HCT116 (cell line): ENCODE results near the gene ZMYND10.

Experiments used
- CEBPB ChIP-seq: IDR thresholded peaks from 2 replicates; pipeline ENCODE4 v1.6.1; 2012; ENCODE audit warnings: low read depth
- CTCF ChIP-seq, 3 experiments: fragments of 200-600 bp in 1 of 3; sonication (generic) in 1 of 3; IDR thresholded peaks in 2 of 3; conservative IDR thresholded peaks in 1 of 3; 2 replicates each; pipeline ENCODE4 v1.5.1; 2012 to 2017; ENCODE audit warnings: low read depth in 2 of 3, low read length in 2 of 3, antibody characterized with exemption in 1 of 3, borderline replicate concordance in 1 of 3, control low read depth in 1 of 3, mild to moderate bottlenecking in 1 of 3, mixed read lengths in 1 of 3, mixed run types in 1 of 3, moderate library complexity in 1 of 3; ENCODE audit not compliant: insufficient read depth in 1 of 3
- EZH2 ChIP-seq: fragments of 200-600 bp; sonication (generic); IDR thresholded peaks from 2 replicates; pipeline ENCODE4 v1.6.1; 2017; ENCODE audit warnings: antibody characterized with exemption, mixed run types
- EZH2phosphoT487 ChIP-seq: fragments of 200-600 bp; IDR thresholded peaks from 2 replicates; pipeline ENCODE4 v1.6.1; 2018; ENCODE audit warnings: antibody characterized with exemption, borderline replicate concordance
- POLR2AphosphoS5 ChIP-seq: IDR thresholded peaks from 2 replicates; pipeline ENCODE4 v1.6.1; 2011; ENCODE audit warnings: mild to moderate bottlenecking, low read depth, low read length, moderate library complexity
- SP1 ChIP-seq: IDR thresholded peaks from 2 replicates; pipeline ENCODE4 v1.6.1; 2012; ENCODE audit warnings: low read depth

- TF ChIP-seq SP1 (no peak), EZH2 (no peak), CTCF (IDR thresholded peaks at IDR 0.05 in 2 of 3, conservative IDR thresholded peaks at IDR 0.05 in 1 of 3; ENCODE audit: borderline replicate concordance in 1 of 3, insufficient read depth in 1 of 3, low read depth in 2 of 3, low read length in 2 of 3) (no peak), CEBPB (no peak), EZH2phosphoT487 (no peak), POLR2AphosphoS5 (no peak)
Observed at GRCh38 chr3:50378757-50379156, 33.2 kb upstream of the ZMYND10 start.
